HCT116 (cell line): ENCODE data around the gene SLC13A4. TPM values are rescaled to one million over a fixed set of nuclear protein-coding genes. Genes with fewer than 3 reads are reported as not detected.

Experiments
- ATAC-seq: fragments of 200-7000 bp; cut with Tn5 transposase; 2 replicates; pipeline ENCODE4 v1.9.1; 2020; ENCODE audit warnings: mild to moderate bottlenecking, moderate library complexity
- BruUV-seq: library from RNA; stranded (reverse); fragments of 400-500 nt; replicated peaks from 2 replicates; lab custom pipeline; 2021; lab: Mats Ljungman, UMichigan
- CTCF ChIA-PET: fragments of 300-600 bp; sonication (Branson Sonifier 250); formaldehyde crosslinking; loops from one replicate; lab custom pipeline; 2021; ENCODE audit warnings: antibody characterized with exemption; lab: Charles Lee
- POLR2A ChIA-PET: fragments of 300-600, 350-600 bp; sonication (Branson Sonifier 250); formaldehyde crosslinking; loops from one replicate; lab custom pipeline; 2021; ENCODE audit warnings: antibody characterized with exemption; lab: Charles Lee
- RAD21 ChIA-PET, 2 experiments: fragments of 300-600 bp; sonication (Branson Sonifier 250); formaldehyde crosslinking; loops; one replicate each; lab custom pipeline; 2023; ENCODE audit warnings: low total read pairs in 2 of 2; ENCODE audit not compliant: uncharacterized antibody in 2 of 2, unreplicated experiment in 2 of 2, low non-redundant PET in 1 of 2; lab: Charles Lee
- DNase-seq: peaks from one replicate; pipeline ENCODE4 v3.0.0-alpha.2; 2010; ENCODE audit warnings: low read depth, low spot score
- H2AFZ ChIP-seq: fragments of 200-600 bp; shearing (Covaris generic), sonication (generic); 2 replicates; pipeline ENCODE4 v1.6.1; 2017; ENCODE audit warnings: low read depth, mixed run types, mixed read lengths, antibody characterized with exemption, low read length; ENCODE audit not compliant: poor library complexity, severe bottlenecking
- H3K27ac ChIP-seq: 2 replicates; pipeline ENCODE4 v1.5.1; 2012; ENCODE audit warnings: low read depth, low read length
- H3K27me3 ChIP-seq: fragments of 200-600 bp; sonication (generic); 2 replicates; pipeline ENCODE4 v1.6.1; 2016; ENCODE audit warnings: mixed run types, low read length, mixed read lengths; ENCODE audit not compliant: insufficient read depth
- H3K36me3 ChIP-seq, 2 experiments: fragments of 200-500 bp in 1 of 2; fragments of 200-600 bp in 1 of 2; sonication (Bioruptor generic) in 1 of 2; sonication (generic) in 1 of 2; 2 replicates each; pipeline versions ENCODE4 v1.5.1 to v1.6.1; 2014 to 2016; ENCODE audit warnings: low read length in 2 of 2, inconsistent platforms in 1 of 2, mixed read lengths in 1 of 2, mixed run types in 1 of 2; ENCODE audit not compliant: insufficient read depth in 2 of 2, control insufficient read depth in 1 of 2
- H3K4me1 ChIP-seq, 2 experiments: fragments of 200-600 bp in 1 of 2; sonication (generic) in 1 of 2; 2 replicates each; pipeline versions ENCODE4 v1.5.1 to v1.6.1; 2012 to 2017; ENCODE audit warnings: low read length in 2 of 2, inconsistent platforms in 1 of 2, mild to moderate bottlenecking in 1 of 2, mixed read lengths in 1 of 2, mixed run types in 1 of 2, moderate library complexity in 1 of 2; ENCODE audit not compliant: insufficient read depth in 2 of 2, control insufficient read depth in 1 of 2
- H3K4me2 ChIP-seq: fragments of 200-600 bp; sonication (generic); 2 replicates; pipeline ENCODE4 v1.6.1; 2017; ENCODE audit warnings: mixed run types, low read length, mixed read lengths
- H3K4me3 ChIP-seq, 2 experiments: fragments of 200-600 bp in 1 of 2; sonication (generic) in 1 of 2; replicated peaks in 1 of 2; 2 replicates each; pipeline ENCODE4 v1.5.1; 2011 to 2016; ENCODE audit warnings: low read length in 2 of 2, control low read depth in 1 of 2, low read depth in 1 of 2, mild to moderate bottlenecking in 1 of 2, mixed read lengths in 1 of 2, mixed run types in 1 of 2
- H3K79me2 ChIP-seq: fragments of 200-600 bp; sonication (generic); 2 replicates; pipeline ENCODE4 v1.6.1; 2017; ENCODE audit warnings: mild to moderate bottlenecking, mixed run types, low read length, moderate library complexity, mixed read lengths; ENCODE audit not compliant: insufficient read depth
- H3K9ac ChIP-seq: fragments of 200-600 bp; sonication (generic); 2 replicates; pipeline ENCODE4 v1.6.1; 2016; ENCODE audit warnings: low read length, mixed read lengths
- H3K9me2 ChIP-seq: fragments of 200-600 bp; sonication (generic), shearing (Covaris generic); 2 replicates; pipeline ENCODE4 v1.6.1; 2017; ENCODE audit warnings: mixed run types, mild to moderate bottlenecking, moderate library complexity; ENCODE audit not compliant: insufficient read depth
- H3K9me3 ChIP-seq, 2 experiments: fragments of 200-500 bp in 1 of 2; fragments of 200-600 bp in 1 of 2; sonication (Bioruptor generic) in 1 of 2; sonication (generic) in 1 of 2; 2 replicates each; pipeline ENCODE4 v1.6.1; 2014 to 2017; ENCODE audit warnings: low read length in 2 of 2, mixed read lengths in 2 of 2, inconsistent platforms in 1 of 2, low read depth in 1 of 2, mild to moderate bottlenecking in 1 of 2, mixed run types in 1 of 2, moderate library complexity in 1 of 2; ENCODE audit not compliant: control insufficient read depth in 1 of 2, insufficient read depth in 1 of 2
- H4K20me1 ChIP-seq: fragments of 200-600 bp; sonication (generic), shearing (Covaris generic); 2 replicates; pipeline ENCODE4 v1.6.1; 2017; ENCODE audit warnings: mixed run types, mild to moderate bottlenecking, moderate library complexity; ENCODE audit not compliant: insufficient read depth
- ATF3 ChIP-seq: IDR thresholded peaks from 2 replicates; pipeline ENCODE4 v1.6.1; 2012
- CEBPB ChIP-seq: IDR thresholded peaks from 2 replicates; pipeline ENCODE4 v1.6.1; 2012; ENCODE audit warnings: low read depth
- EGR1 ChIP-seq: IDR thresholded peaks from 2 replicates; pipeline ENCODE4 v1.6.1; 2012; ENCODE audit warnings: low read depth
- JUND ChIP-seq: IDR thresholded peaks from 2 replicates; pipeline ENCODE4 v1.6.1; 2012
- MAX ChIP-seq: IDR thresholded peaks from 2 replicates; pipeline ENCODE4 v1.6.1; 2012
- RAD21 ChIP-seq: IDR thresholded peaks from 2 replicates; pipeline ENCODE4 v1.6.1; 2012; ENCODE audit warnings: low read depth, mild to moderate bottlenecking
- SIN3A ChIP-seq: IDR thresholded peaks from 2 replicates; pipeline ENCODE4 v1.6.1; 2012; ENCODE audit warnings: low read depth
- ZNF274 ChIP-seq: fragments of 200-500 bp; sonication (Bioruptor generic); IDR thresholded peaks from 2 replicates; pipeline ENCODE4 v1.6.1; 2014; ENCODE audit warnings: mild to moderate bottlenecking, low read depth, low read length, inconsistent platforms
- intact Hi-C: fragments of 100-400 bp; cut with micrococcal nuclease; formaldehyde crosslinking; loops from 2 replicates; pipeline ENCODE4 v1.10.0; 2022
- total RNA-seq: library from RNA; stranded (reverse); gene quantifications from one replicate; pipeline ENCODE4 v1.2.1, GENCODE V29; 2021; ENCODE audit not compliant: unreplicated experiment
- TF ChIP-seq, protein P1 (sequence below): IDR thresholded peaks from 2 replicates; pipeline ENCODE4 v1.6.1; 2011; ENCODE audit warnings: mild to moderate bottlenecking, low read length, moderate library complexity; ENCODE audit not compliant: insufficient replicate concordance; ENCODE audit errors: extremely low read depth

The SLC13A4 gene
- total RNA-seq, 1 experiment from 2014 or later: 0.30 TPM

GRCh38 chr7:135670179-135670578 lies 57.8 kb downstream of the SLC13A4 start:
- H3K36me3 ChIP-seq: peaks cover 4 to 12% of the 10 kb centered on the region in 2 experiments; a peak in 3 of 4 replicates
- no peak for DNase-seq
- H3K27ac ChIP-seq: no peak overlapping the region
- ChIA-PET CTCF (interaction anchor here (0.8 to 3.0 kb wide), 2 partner anchors 127 to 339 kb away, joined by 3 to 6 read pairs; no protein-coding TSS in a partner anchor), POLR2A (interaction anchor here (1.7 kb wide), 1 partner anchor 8 kb away, joined by 9 read pairs; the partner anchor contains the start of gene STMP1), RAD21 (no interaction called here)
- TF ChIP-seq CEBPB: no peak
- no peak for TF ChIP-seq MAX
- no peak for TF ChIP-seq SIN3A
- TF ChIP-seq JUND: no peak
- TF ChIP-seq, protein P1, sequence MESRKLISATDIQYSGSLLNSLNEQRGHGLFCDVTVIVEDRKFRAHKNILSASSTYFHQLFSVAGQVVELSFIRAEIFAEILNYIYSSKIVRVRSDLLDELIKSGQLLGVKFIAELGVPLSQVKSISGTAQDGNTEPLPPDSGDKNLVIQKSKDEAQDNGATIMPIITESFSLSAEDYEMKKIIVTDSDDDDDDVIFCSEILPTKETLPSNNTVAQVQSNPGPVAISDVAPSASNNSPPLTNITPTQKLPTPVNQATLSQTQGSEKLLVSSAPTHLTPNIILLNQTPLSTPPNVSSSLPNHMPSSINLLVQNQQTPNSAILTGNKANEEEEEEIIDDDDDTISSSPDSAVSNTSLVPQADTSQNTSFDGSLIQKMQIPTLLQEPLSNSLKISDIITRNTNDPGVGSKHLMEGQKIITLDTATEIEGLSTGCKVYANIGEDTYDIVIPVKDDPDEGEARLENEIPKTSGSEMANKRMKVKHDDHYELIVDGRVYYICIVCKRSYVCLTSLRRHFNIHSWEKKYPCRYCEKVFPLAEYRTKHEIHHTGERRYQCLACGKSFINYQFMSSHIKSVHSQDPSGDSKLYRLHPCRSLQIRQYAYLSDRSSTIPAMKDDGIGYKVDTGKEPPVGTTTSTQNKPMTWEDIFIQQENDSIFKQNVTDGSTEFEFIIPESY: no peak
- TF ChIP-seq ATF3: no peak
- TF ChIP-seq RAD21: no peak
- no peak for TF ChIP-seq ZNF274
- no peak for TF ChIP-seq EGR1
- no peaks in the 10 kb centered on the region for H3K9me2 ChIP-seq
- H3K4me1 ChIP-seq: no peaks in the 10 kb centered on the region
- intact Hi-C loops: loop anchor here (5.0 kb wide), 2 partner anchors 1782 to 1922 kb away; no protein-coding TSS in a partner anchor
- no peaks in the 10 kb centered on the region for H4K20me1 ChIP-seq
- H3K79me2 ChIP-seq: peaks cover 81% of the 10 kb centered on the region
- no TSS peak for BruUV-seq
- H3K27me3 ChIP-seq: no peaks in the 10 kb centered on the region
- H3K9ac ChIP-seq: no peak overlapping the region
- H3K9me3 ChIP-seq: no peaks in the 10 kb centered on the region
- no peak for ATAC-seq
- no peak overlapping the region for H2AFZ ChIP-seq
- no peak overlapping the region for H3K4me3 ChIP-seq
- H3K4me2 ChIP-seq: no peak overlapping the region
